GM19395 (cell line): ENCODE measurements around the gene OAS3.
A peak's percentile ranks its signal among the peaks of the same experiment; 100 is the strongest.
"Not testable (repeated sequence)": the region's sequence is repeated elsewhere in the genome, so short reads cannot be mapped to it uniquely, and the experiment has no call there.

ENCODE experiments used
- ATAC-seq: cut with Tn5 transposase; IDR thresholded peaks from one replicate; pipeline ENCODE4 v1.9.1; 2021; ENCODE audit warnings: mild to moderate bottlenecking, moderate library complexity; ENCODE audit not compliant: unreplicated experiment

Gene OAS3

DNA sequence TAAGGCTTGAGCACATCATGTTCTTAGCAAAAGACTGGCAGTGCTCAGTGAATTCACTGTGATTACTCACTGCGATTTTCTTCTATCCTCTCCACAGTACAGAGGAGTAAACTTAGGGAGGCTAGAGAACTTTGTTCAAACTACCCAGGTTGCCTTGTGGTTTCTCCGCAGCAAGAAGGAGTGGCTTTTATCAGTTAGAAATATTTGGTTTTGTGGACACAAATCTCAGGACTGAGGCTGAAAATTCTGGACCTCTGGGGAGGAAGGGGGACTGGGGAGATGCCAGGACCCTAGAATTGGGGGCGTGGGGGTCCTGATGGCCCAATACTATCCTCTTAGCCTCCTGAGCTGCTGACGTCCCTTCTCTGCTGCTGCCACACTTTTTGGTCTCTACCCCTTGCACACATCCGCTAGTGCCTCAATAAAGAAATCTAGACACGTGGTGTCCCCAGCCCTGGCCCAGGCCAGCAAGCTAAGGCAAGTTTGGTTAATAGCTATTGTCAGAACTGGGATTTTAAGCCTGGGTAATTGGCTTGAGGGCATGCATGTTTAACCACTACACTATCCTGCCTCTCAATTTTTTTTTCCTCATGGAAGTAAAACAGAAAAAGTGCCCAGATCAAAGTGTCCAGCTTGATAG is 40.9 kb downstream of the OAS3 start:
- no peak for ATAC-seq

DNA sequence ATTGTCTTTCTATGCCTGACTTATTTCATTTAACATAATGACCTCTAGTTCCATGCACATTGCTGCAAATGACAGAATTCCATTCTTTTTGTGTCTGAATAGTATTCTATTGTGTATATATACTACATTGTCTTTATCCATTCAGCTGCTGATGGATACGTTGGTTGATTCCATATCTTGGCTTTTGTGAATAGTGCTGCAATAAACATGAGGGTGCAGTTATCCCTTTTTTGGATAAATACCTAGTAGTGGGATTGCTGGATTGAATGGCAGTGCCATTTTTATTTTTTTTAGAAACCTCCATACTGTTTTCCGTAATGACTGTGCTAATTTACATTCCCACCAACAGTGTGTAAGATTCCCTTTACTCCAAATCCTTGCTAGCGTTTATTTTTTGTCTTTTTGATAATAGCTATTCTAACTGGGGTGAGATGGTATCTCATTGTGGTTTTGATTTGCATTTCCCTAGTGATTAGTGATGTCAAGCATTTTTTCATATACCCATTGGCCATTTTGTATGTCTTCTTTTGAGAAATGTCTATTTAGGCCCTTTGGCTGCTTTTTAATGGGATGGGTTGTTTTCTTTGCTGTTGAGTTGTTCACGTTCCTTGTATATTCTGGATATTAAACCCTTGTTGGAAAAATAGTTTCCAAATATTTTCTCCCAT is 42.4 kb downstream of the OAS3 start:
- ATAC-seq, result no peak

DNA sequence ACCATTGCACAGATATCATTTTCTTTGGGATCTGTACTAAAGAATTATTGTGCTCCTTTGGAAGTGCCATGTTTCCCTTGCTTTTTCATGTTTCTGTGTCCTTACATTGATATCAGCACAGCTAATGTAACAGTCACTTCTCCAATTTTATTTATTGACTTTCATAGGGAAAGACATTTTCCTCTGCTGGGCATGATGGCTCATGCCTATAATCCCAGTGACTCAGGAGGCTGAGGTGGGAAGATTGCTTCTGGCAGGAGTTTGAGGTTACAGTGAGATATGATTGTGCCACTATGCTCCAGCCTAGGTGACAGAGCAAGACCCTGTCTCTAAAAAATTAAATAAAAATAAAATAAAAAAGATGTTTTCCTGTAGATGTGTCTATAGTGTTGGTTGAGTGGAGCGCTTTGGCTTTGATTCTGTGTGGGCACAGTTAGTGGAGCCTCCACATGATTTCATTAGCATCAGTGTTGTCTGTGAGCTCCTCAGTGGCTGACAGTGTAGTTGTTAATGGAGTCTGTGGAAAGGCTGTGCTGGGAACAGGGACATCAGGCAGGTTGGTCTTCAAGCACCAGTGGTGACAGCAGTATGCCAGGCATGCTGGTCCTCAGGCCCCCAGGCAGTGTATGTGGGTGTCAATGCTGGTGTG is 47.5 kb downstream of the OAS3 start:
- no peak for ATAC-seq

DNA sequence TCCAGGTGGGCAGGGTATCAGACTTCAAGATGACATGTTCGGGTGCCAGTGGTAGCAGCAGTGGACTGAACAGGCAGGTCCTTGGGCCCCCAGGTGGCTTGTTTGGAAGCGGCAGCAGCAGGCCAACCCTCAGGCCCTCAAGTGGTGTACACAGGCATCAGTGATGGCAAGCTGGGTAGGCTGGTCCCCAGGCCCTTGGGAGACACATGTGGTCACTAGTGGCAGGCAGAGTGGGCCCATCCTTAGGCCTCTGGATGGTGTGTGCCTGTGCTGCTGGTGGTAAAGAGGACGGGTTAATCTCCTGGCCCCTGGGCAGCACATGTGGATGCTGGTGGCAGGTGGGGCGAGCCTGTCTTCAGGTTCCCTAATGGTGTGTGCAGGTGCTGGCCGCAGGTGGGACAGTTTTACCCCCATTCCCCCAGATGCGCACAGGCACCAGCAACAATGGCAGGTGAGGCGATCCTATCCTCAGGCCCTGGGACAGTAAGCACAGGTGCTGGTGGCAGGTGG is 48.1 kb downstream of the OAS3 start:
- ATAC-seq, result no peak

DNA sequence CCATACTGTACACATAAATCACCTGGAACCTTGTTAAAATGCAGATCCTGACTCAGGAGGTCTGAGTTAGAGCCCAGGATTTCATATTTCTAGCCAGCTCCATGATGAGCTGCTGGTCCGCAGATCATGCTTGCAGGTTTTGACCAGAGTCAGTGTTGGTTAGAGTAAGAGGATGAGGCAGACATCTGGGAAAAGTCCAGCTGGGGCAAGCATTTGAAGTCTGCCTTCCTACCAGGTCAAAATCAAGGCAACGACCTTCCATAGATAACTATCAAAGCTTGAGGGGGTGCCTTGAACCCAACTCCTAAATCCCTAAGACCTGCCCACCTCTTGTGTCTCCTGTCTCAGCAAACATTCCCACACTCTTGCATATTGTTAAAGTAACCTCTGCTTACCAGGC is 49.3 kb downstream of the OAS3 start:
- no peak for ATAC-seq

DNA sequence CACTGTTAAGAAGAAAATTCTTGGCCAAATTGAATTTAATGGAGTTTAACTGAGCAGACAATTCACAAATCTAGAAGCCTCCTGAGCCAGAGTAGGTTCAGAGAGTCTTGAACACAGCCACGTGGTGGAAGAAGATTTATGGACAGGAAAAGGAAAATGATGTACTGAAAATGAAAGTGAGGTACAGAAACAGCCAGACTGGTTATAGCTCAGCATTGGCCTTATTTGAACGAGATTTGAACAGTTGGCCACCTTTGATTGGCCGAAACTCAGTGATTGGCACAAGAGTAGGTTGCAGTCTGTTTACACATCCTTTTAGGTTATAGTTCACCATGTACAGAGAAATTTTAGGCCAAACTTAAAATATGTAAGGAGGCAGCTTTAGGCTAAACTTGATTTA is 50.0 kb downstream of the OAS3 start:
- ATAC-seq, result no peak

DNA sequence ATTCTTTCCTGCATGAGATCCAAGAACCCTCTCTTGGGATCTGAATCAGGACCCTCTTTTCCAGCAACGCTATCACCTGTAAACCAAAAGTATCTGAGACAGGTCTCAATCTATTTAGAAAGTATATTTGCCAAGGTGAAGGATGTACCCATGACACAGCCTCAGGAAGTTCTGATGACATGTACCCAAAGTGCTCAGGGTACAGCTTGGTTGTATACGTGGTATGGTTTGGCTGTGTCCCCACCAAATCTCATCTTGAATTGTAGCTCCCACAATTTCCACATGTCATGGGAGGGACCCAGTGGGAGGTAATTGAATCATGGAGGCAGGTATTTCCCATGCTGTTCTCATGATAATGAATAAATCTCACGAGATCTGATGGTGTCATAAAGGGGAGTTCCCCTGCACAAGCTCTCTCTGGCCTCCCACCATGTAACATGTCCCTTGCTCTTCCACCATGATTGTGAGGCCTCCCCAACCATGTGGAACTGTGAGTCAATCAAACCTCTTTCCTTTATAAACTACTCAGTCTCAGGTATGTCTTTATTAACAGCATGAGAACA is 50.6 kb downstream of the OAS3 start:
- not testable (repeated sequence) for ATAC-seq

DNA sequence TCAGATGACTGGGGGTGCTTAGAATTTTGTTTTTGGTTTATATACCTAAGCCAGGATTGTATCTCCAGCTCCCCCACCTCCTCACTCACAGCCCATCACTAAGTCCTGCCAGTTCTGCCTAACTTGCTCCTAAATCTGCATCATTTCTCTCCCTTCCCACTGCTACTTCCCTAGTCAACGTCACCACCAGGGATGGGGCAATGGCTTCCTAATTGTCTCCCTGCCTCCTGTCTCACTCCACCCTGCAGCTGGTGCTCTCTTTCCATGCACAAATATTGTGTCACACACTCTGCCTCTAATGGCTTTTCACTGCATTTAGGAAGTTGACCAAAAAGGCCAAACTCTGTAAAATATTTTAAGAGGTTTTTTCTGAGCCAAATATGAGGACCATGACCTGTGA is 51.5 kb downstream of the OAS3 start:
- no peak for ATAC-seq

DNA sequence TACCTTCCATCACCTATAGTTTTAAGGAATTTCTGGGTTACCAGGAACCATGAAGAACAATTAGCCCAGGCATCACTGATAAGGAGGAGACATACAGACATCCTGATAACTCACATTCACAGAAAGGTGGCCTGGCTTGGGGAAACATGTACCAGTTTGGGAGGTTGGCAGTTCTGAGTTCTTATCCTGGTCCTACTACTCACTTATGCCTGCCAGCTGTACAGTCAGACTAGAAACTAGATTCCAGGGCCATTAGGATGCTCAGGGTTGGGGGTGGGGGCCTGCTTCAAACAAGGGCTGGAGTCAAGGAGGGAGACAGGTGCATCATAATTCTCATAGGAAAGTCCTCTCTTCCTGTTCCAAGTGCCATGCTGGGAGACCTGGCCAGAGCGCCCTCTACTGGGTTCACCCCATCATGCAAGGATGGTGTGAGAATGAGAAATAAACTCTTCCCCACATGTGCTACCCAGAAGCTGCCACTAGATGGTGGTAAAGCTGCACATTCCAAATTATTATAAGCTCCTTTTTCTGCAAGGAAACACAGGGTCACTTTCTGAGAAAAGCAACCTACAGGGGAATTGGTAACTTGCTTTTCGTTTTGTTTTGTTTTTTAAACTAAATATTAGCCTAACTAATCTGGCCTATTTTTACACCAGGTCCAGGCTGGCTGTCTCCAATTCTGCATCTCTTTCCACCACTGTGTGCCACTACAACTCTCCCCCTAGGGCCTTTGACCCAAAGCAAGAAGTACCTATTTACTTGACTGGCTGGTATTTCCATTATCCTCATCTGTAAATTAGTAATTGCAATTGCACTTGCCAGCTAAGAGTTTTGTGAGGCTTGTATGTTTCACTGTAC is 54.5 kb downstream of the OAS3 start:
- ATAC-seq, result no peak

DNA sequence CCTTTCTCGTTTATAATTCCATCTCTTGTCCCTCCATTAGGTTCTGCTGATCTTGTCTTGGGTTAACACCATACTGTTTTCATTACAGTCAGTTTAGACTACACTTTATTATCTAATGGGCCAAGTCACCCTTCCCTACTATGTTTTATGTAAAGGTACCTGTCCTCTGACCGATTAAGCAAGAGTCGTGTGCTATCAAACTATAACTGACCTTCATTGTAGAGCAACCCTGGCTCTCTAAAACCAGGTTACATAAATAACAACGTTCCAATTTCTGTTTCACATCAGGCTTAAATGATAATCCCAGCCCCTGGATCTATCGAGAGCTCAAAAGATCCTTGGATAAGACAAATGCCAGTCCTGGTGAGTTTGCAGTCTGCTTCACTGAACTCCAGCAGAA is 56.7 kb downstream of the OAS3 start:
- no peak for ATAC-seq

DNA sequence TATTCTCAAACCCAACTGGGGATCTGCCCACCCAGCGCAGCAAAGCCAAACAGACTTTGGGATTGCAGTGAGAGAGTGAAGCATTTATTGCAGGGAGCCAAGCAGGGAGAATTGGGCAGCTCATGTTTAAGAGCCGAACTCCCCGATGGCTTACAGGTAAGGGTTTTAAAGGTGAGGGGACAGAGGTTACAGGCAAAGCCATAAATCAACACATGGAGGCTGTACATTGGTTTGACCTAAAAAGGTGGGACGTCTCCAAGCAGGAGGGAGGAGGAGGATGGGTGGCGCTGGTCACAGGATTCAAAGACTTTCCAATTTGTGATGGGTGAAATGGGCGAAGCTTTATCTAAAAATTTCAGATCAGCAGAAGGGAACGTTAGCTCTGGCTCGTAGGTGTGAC is 58.2 kb downstream of the OAS3 start:
- ATAC-seq, result no peak

DNA sequence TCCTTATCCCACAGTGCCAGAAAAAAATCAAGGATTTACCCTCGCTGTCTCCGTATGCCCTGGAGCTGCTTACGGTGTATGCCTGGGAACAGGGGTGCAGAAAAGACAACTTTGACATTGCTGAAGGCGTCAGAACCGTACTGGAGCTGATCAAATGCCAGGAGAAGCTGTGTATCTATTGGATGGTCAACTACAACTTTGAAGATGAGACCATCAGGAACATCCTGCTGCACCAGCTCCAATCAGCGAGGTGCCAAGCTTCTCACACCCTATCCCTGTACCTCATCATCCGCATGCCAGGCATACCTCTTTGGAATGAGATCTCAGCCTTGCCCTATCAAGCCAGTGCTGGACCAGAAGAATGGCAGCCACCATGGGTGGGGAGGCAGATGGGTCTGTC is 59.2 kb downstream of the OAS3 start:
- ATAC-seq, result no peak

DNA sequence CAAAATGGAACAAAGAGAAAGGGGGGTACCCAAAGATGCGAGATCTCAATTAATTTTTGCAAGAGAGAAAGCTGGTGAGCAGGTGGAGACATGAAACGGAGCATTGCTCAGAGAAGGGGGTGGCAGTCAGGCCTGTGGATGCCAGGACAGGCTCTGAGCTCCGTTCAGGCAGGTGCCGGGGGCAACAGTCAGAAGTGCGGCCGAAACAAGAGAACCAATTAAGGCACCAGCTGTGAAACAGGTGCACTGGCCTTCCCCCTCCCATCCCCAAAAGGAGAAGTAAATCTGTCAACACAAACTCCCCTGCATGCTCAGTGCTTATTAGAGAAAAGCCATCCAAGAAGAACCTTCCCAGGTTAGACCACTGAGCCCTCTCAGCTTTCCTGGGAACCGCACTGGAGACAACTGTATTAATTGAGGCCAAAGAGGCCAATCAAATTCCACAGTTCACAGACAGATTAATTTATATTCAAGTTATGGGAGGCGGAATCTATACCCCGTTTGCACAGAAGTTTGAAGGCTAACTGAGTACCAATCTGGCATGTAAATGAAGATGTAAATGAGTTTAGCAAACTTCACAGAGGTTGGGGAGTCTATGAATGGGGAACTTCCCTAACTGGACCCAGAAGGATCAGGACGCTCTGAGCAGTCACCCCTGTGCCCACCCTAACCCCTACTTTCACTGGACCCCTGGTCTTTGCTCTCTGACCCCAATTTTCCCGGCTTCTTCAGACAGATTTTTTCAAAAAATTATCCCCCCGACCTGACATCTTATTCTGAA is 60.9 kb downstream of the OAS3 start:
- peak; percentile 91 for ATAC-seq

DNA sequence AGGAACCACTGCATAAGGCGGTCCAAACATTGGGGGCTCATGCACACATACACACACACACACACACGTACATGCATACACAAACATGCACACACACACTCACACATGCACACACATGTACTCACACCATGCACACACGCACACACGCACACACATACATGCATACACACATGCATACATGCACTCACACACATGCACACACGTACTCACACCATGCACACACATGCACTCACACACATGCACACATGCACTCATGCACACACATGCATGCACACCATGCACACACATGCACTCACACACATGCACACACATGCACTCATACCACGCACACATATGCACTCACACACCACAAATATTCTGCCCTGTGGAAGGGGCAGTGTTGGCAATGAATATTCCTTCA is 62.2 kb downstream of the OAS3 start:
- ATAC-seq, result no peak

DNA sequence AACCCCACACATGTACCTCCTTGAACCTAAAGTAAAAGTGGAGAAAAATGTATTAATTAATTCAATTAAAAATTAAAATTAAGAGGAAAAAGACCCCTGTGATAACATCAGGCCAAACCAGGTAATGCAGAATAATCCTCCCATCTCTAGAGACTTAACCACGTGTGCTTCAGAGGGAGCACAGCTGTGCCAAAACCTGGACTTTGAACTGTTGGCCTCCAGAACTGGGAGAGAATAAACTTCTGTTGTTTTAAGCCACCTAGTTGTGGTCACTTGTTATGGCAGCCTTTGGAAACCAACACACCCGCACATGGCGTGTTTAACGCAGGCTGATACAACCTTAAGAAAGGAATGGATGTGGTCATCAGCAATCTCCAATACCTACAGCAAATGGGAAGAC is 63.9 kb downstream of the OAS3 start:
- ATAC-seq, result no peak

DNA sequence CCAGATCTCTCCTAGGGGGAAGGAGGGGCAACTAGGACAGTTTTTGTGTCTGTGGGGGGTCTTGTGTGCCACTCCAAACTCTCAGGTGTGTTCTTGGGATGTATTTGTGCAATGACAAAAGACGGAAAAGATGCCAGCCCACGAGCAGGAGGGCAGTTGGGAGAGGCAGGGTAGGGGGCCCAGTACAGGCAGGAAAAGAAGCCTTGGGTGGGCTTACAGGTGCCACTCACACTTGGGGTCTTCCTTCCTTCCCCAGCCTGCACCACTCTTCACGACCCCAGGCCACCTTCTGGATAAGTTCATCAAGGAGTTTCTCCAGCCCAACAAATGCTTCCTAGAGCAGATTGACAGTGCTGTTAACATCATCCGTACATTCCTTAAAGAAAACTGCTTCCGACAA is 64.4 kb downstream of the OAS3 start:
- no peak for ATAC-seq

DNA sequence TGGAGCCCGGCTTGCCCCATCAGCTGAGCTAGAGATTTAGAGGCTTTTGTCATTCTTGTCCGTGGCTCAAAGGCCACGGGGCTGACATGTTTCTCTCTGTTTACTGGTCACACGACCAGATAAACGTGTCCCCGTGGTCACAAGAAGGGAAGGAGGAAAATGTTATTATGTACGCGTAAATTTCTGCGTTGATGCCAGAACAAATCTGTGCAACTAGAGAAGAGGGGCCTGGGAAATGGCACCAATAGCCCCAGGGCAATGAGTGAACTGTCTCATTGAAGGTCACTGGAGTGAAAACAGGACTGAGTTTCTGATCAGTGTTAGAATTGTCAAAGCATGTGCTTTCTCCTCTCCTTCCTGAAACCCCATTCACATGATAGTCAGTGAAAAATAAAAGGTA is 65.4 kb downstream of the OAS3 start:
- no peak for ATAC-seq

DNA sequence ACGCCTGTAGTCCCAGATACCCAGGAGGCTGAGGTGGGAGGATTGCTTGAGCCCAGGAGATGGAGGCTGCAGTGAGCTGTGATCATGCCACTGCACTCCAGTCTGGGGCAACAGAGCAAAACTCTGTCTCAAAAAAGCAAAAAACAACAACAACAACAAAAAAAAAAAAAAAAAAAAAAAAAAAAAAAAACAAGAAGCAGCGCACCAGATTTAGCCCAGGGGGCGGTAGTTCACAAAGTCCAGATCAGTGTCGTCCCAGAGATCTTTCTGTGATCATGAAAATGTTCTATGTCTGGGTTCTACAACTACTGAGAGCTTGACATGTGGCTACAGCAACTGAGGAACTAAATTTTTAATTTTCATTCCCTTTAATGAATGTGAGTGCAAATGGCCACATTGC is 67.5 kb downstream of the OAS3 start:
- ATAC-seq, result no peak

DNA sequence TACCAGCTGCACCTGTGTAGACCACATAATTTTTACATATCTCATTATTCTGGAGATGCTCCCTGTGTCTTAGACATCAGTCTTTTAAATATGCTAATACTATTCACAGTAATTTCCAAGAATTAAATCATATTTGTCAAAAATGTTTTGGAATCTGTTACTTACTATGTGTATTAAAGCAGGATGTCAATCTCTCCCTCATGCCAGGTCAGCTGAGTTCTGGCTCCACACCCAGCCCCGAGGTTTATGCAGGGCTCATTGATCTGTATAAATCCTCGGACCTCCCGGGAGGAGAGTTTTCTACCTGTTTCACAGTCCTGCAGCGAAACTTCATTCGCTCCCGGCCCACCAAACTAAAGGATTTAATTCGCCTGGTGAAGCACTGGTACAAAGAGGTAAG is 67.9 kb downstream of the OAS3 start:
- ATAC-seq, result no peak

DNA sequence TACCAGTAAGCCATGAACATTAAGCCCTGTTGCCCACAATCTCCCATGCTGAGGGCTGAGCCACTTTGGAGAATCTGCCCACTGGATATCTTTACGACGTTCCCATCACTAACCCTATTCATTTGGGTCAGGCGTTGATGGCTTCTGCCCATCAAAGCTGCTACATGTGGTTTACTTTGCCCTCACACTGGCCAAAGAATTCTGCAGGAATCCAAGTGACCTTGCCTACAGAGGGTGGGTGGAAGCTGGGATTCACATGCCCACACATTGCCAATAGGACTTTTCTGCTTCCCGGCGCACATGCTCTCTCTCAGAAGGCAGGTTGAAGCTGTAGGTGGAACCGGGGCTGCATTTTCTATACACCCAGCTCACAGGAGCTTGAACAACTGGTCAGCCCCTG is 68.4 kb downstream of the OAS3 start:
- ATAC-seq, result no peak
